Activated T-cell treated with anti-CD3 and anti-CD28 coated beads, Interleukin-2, amount 50 U/mL, for 72 hours (primary cell): ENCODE data around the gene ARVCF. TPM values are rescaled to one million over a fixed set of nuclear protein-coding genes. Genes with fewer than 3 reads are reported as not detected.

Experiments
- ATAC-seq, 2 donors: fragments of 150-1000 bp; cut with Tn5 transposase; replicated peaks in 1 of 2; 2 replicates each; pipeline ENCODE4 v1.10.0; 2021; ENCODE audit warnings: moderate library complexity in 2 of 2, mild to moderate bottlenecking in 1 of 2
- DNase-seq, 2 donors: peaks; one replicate each; pipeline ENCODE4 v3.0.0; 2021 to 2022; ENCODE audit warnings: mixed read lengths in 1 of 2
- H3K27ac Mint-ChIP-seq: one replicate; pipeline ENCODE4 v1.8.0; 2022; ENCODE audit warnings: mild to moderate bottlenecking, moderate library complexity, mixed read lengths
- H3K27me3 Mint-ChIP-seq: one replicate; pipeline ENCODE4 v1.8.0; 2022; ENCODE audit warnings: low read depth, mixed read lengths
- H3K36me3 Mint-ChIP-seq, 2 donors: one replicate each; pipeline ENCODE4 v1.8.0; 2022; ENCODE audit warnings: mixed read lengths in 2 of 2, mild to moderate bottlenecking in 1 of 2; ENCODE audit not compliant: insufficient read depth in 2 of 2
- H3K4me1 Mint-ChIP-seq: one replicate; pipeline ENCODE4 v1.8.0; 2022; ENCODE audit warnings: low read depth, mixed read lengths
- H3K4me3 Mint-ChIP-seq, 2 donors: one replicate each; pipeline ENCODE4 v1.8.0; 2022; ENCODE audit warnings: mild to moderate bottlenecking in 2 of 2, mixed read lengths in 2 of 2, moderate library complexity in 2 of 2
- H3K9me3 Mint-ChIP-seq, 2 donors: one replicate each; pipeline ENCODE4 v1.8.0; 2022; ENCODE audit warnings: mixed read lengths in 2 of 2
- total RNA-seq, 2 donors: library from RNA; stranded (reverse); gene quantifications; one replicate each; pipeline ENCODE4 v1.2.3, GENCODE V29; 2022

The ARVCF gene
- total RNA-seq, 2 donors from 2014 or later, result 1.7 to 5.5 TPM

- no peaks in the 10 kb centered on the region for H3K27me3 Mint-ChIP-seq
- no peak overlapping the region for H3K27ac Mint-ChIP-seq
- no peak for DNase-seq
- H3K4me3 Mint-ChIP-seq, result no peak overlapping the region
- ATAC-seq, result no peak
- peaks cover 10 to 14% of the 10 kb centered on the region in 2 donors for H3K36me3 Mint-ChIP-seq
- no peaks in the 10 kb centered on the region for H3K4me1 Mint-ChIP-seq
- peaks cover 8 to 12% of the 10 kb centered on the region in 2 donors for H3K9me3 Mint-ChIP-seq
Measured at GRCh38 chr22:20001082-20001638, 15.5 kb downstream of the ARVCF start.

- Mint-ChIP-seq H3K27me3 (no peaks in the 10 kb centered on the region), H3K4me3 (no peak overlapping the region), H3K9me3 (peaks cover 8 to 12% of the 10 kb centered on the region in 2 donors), H3K36me3 (peaks cover 10 to 14% of the 10 kb centered on the region in 2 donors), H3K27ac (no peak overlapping the region), H3K4me1 (no peaks in the 10 kb centered on the region)
- ATAC-seq (no peak), DNase-seq (no peak)
Measured at GRCh38 chr22:20000246-20001081, 16.2 kb downstream of the ARVCF start.

GRCh38 chr22:19998991-19999820 lies 17.4 kb downstream of the ARVCF start:
- DNase-seq (no peak), ATAC-seq (no peak)
- Mint-ChIP-seq H3K36me3 (peaks cover 10 to 13% of the 10 kb centered on the region in 2 donors), H3K4me3 (no peak overlapping the region), H3K4me1 (no peaks in the 10 kb centered on the region), H3K9me3 (peaks cover 8 to 9% of the 10 kb centered on the region in 2 donors), H3K27me3 (no peaks in the 10 kb centered on the region), H3K27ac (no peak overlapping the region)

- Mint-ChIP-seq H3K4me3 (no peak overlapping the region), H3K36me3 (peaks cover 7 to 8% of the 10 kb centered on the region in 2 donors), H3K4me1 (no peaks in the 10 kb centered on the region), H3K9me3 (peaks cover 4 to 6% of the 10 kb centered on the region in 2 donors), H3K27me3 (no peaks in the 10 kb centered on the region), H3K27ac (no peak overlapping the region)
- no peak for ATAC-seq
- DNase-seq, result no peak
Measured at GRCh38 chr22:19998232-19998951, 18.2 kb downstream of the ARVCF start.

- H3K36me3 Mint-ChIP-seq, result peaks cover under 1 to 2% of the 10 kb centered on the region in 2 donors
- H3K4me3 Mint-ChIP-seq, result no peak overlapping the region
- no peaks in the 10 kb centered on the region for H3K27me3 Mint-ChIP-seq
- ATAC-seq (no peak), DNase-seq (no peak)
- peaks cover under 1 to 1% of the 10 kb centered on the region in 2 donors for H3K9me3 Mint-ChIP-seq
- no peaks in the 10 kb centered on the region for H3K4me1 Mint-ChIP-seq
- H3K27ac Mint-ChIP-seq, result no peak overlapping the region
Measured at GRCh38 chr22:19997561-19998231, 18.9 kb downstream of the ARVCF start.

- H3K36me3 Mint-ChIP-seq, result no peaks in the 10 kb centered on the region
- no peaks in the 10 kb centered on the region for H3K27me3 Mint-ChIP-seq
- no peak overlapping the region for H3K27ac Mint-ChIP-seq
- no peak for DNase-seq
- no peaks in the 10 kb centered on the region for H3K9me3 Mint-ChIP-seq
- ATAC-seq, result no peak
- H3K4me1 Mint-ChIP-seq, result no peaks in the 10 kb centered on the region
- no peak overlapping the region for H3K4me3 Mint-ChIP-seq
Measured at GRCh38 chr22:19996694-19997384, 19.8 kb downstream of the ARVCF start.

- no peaks in the 10 kb centered on the region for H3K9me3 Mint-ChIP-seq
- no peak for ATAC-seq
Measured at GRCh38 chr22:19995611-19996339, 20.8 kb downstream of the ARVCF start.

GRCh38 chr22:19994851-19995610 lies 21.6 kb downstream of the ARVCF start:
- H3K4me3 Mint-ChIP-seq, result no peak overlapping the region
- H3K27ac Mint-ChIP-seq, result no peak overlapping the region
- H3K4me1 Mint-ChIP-seq, result no peaks in the 10 kb centered on the region
- no peak for ATAC-seq
- no peaks in the 10 kb centered on the region for H3K36me3 Mint-ChIP-seq
- H3K27me3 Mint-ChIP-seq, result no peaks in the 10 kb centered on the region
- no peaks in the 10 kb centered on the region for H3K9me3 Mint-ChIP-seq
- DNase-seq, result no peak

More at GRCh38 chr22:19995611-19996339, 20.8 kb downstream of the ARVCF start:
- no peak for DNase-seq
- H3K4me3 Mint-ChIP-seq, result no peak overlapping the region
- no peak overlapping the region for H3K27ac Mint-ChIP-seq
- H3K36me3 Mint-ChIP-seq, result no peaks in the 10 kb centered on the region
- no peaks in the 10 kb centered on the region for H3K4me1 Mint-ChIP-seq
- no peaks in the 10 kb centered on the region for H3K27me3 Mint-ChIP-seq

GRCh38 chr22:19993926-19994325 lies 22.7 kb downstream of the ARVCF start:
- H3K9me3 Mint-ChIP-seq, result no peaks in the 10 kb centered on the region
- ATAC-seq, result no peak
- H3K27me3 Mint-ChIP-seq, result no peaks in the 10 kb centered on the region
- H3K27ac Mint-ChIP-seq, result no peak overlapping the region
- no peak overlapping the region for H3K4me3 Mint-ChIP-seq
- H3K4me1 Mint-ChIP-seq, result no peaks in the 10 kb centered on the region
- DNase-seq, result no peak
- H3K36me3 Mint-ChIP-seq, result no peaks in the 10 kb centered on the region

GRCh38 chr22:19992921-19993355 lies 23.7 kb downstream of the ARVCF start:
- H3K9me3 Mint-ChIP-seq, result no peaks in the 10 kb centered on the region
- no peaks in the 10 kb centered on the region for H3K36me3 Mint-ChIP-seq
- no peak overlapping the region for H3K27ac Mint-ChIP-seq
- no peaks in the 10 kb centered on the region for H3K27me3 Mint-ChIP-seq
- no peaks in the 10 kb centered on the region for H3K4me1 Mint-ChIP-seq
- ATAC-seq (no peak), DNase-seq (no peak)
- no peak overlapping the region for H3K4me3 Mint-ChIP-seq

GRCh38 chr22:19992481-19992911 lies 24.1 kb downstream of the ARVCF start:
- no peaks in the 10 kb centered on the region for H3K27me3 Mint-ChIP-seq
- no peak overlapping the region for H3K4me3 Mint-ChIP-seq
- DNase-seq (no peak), ATAC-seq (no peak)
- no peak overlapping the region for H3K27ac Mint-ChIP-seq
- H3K9me3 Mint-ChIP-seq, result no peaks in the 10 kb centered on the region
- no peaks in the 10 kb centered on the region for H3K36me3 Mint-ChIP-seq
- H3K4me1 Mint-ChIP-seq, result no peaks in the 10 kb centered on the region
